GM18907 (cell line): Measurements from ENCODE around the gene IP6K1.
"Not testable (repeated sequence)": the region's sequence is repeated elsewhere in the genome, so short reads cannot be mapped to it uniquely, and the experiment has no call there.

Experiments
- ATAC-seq: cut with Tn5 transposase; IDR thresholded peaks from one replicate; pipeline ENCODE4 v1.9.1; 2021; ENCODE audit warnings: mild to moderate bottlenecking, moderate library complexity; ENCODE audit not compliant: unreplicated experiment

The IP6K1 gene

DNA sequence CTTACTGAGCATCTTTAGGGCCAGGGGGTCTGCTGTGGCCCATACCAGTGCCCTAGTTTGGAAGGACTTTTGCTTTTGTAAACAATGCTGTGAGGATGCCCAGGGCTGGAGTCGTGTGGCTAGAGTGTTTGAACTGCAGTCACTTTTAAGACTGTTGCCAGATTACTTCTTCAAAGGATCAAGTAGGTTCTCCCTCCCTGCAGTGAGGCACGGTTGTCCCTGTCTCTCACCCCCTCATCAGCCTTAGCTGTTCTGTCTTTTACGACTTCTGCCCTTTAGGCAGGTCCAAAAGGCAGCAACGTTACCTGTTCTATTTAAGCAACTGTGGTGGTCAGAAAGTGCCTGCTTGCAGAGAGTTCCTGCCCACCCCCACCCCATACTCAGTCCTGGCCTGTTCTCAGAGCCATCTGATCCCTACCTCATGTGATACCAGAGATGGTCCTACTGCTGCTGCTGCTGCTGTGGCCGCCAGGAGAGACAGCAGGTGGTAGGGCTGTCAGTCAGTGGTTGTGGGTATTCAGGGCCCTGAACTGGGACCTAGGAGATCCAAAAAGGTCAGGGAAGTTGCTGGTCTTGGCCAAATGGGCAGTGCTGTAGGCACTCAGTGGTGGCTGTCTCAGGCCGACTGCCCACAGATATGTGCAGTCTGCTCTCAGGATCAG lies 91.8 kb downstream of the IP6K1 start:
- not testable (repeated sequence) for ATAC-seq

DNA sequence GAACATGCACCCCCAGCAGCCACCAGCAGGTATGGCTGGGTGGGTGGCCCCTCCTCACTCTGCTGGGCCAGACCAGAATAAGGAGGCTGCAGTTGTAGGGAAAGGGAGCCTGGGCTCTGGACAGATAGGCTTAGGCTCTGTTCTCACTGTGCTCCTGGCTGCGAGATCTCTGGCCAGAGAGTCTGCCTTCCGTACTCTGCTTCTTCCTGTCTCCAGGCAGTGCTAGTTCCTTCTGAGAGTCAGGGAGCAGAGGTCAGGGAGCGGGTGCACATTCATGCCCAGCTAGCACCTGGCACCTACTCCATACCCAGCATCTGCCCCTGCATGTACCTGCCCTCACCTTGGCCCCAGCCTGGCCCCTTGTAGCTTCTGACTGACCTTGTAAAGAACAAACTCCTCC lies 94.9 kb downstream of the IP6K1 start:
- ATAC-seq: not testable (repeated sequence)

DNA sequence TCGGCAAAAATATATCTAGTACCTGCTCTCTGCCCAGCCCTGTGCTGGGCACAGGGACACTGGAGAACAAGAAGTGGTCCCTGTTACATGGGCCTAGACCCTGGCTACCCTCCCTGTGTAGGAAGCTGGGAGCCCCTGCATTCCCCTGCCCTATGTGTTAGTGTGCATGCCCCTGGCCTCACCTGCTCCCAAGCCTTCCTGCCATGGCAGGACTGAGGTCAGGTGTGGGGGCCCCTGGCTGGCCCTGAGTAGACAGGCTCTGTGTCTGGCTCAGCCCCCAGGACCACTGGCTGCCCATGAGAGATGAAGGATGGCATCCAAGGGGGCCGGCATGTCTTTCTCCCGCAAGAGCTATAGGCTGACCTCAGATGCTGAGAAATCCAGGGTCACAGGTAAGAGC lies 95.5 kb downstream of the IP6K1 start:
- not testable (repeated sequence) for ATAC-seq

DNA sequence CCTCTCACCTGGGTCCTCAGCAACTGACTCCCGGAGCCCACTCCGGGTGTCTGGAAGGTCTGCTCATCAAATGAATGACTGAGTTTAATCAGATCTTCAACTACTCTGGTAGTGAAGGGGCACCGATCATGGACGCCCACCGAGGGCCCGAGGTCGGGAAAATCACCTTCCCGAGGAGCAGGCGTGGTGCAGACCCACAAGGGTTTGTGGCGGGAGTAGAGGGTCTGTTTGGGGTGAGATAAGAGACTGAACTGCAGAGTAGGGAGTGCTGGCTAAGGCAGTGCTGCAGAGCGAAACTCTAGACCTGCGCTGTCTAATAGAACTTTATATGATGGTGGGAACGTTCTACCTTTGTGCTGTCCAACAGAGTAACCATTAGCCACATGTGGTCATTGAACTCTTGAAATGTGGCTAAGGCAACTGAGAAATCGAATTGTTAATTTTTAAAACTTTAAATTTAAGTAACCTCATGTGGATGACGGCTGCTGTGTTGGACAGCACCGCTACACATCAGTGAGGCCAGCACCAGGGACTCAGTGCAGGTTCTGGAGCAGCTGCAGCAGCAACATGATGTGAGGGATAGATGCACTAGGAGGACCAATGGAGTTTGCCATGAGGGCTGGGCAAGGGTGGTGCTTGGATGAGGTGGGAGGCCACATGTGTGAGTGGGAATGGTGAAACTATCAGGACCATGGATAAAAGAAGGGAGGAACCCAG lies 96.3 kb downstream of the IP6K1 start:
- ATAC-seq: peak; percentile 1

DNA sequence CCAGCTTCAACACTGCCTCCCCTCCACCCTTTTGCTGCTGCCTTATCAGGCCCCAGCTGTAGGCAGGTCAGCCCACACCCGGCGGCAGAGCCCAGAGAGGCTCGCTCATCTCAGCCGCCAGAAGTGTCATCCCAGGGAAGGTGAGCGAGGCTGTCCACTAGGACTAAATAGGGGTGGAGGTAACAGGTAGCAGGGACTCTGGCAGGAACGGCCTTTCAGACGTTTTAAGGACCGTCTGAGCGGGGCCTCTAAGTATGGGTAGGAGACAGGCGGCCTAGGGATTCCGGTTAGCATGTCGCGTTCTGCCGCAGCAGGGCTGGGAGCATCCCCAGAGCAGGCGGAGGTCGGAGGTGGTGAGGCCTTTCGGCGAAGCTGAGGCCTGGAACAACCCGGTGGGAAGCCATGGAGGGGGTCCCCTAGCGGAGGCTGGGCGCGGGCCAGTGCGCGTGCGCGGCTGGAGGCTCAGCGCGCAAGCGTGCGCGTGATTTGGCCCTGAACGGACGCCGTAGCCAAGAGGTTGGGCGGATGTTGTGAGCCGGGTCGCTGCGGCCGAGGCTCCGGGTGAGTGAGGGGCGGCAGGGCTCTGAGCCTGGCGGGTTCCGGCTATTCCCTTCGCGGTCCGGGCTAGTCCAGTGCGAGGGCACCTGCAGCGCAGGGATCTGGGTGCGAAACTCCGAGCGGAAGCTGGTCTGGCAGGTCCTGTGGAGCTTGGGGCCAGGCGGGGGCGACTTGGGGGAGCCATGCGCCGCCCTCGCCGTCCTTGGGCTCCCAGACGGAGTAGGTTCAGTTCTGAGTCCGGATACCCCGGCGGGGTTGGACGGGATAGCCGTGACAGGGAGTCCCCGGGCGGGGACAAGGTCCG lies 97.1 kb downstream of the IP6K1 start, which contains the start of the genes MST1 and RNF123:
TSS of gene MST1 (minus strand) at position 429 of the 862 bp plus-strand sequence. CDS start 783 bp downstream, outside the sequence.
TSS of gene RNF123 (plus strand) at position 512 of the 862 bp plus-strand sequence. CDS start 1,609 bp downstream, outside the sequence.
- ATAC-seq: peak; percentile 56

DNA sequence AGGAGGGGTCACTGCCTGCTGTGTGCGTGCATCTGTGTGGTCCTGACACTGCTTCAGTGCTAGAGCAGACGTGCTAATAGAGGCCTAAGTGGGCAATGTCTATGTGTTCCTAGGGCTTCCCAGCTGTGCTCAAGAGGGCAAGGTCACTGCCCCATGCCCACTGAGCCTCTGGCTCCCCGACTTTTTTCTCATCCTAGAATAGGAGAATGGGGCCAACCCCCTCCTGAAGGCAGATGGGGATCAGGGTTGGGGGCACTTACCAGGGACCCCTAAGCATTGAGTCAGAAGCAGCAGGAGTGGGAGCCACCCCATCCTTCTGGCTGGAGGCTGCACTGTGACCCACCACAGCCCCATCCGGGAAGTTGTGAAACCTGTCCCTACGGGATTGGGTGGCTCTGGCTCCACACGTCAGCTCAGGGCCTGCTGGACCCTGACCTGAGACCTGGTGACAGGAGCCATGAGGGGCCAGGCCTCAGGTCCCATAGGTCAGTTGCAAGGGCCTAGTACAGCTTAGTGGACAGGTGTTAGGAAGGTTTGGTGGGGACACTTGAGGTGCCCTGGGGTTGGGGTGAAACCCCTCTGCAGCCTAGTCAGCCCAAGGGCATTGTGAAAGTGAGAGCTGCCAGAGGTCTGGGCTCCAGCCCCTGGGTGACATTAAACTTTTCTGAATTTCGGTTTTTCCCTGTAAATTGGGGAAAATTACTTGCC lies 97.8 kb downstream of the IP6K1 start:
- peak; percentile 6 for ATAC-seq

DNA sequence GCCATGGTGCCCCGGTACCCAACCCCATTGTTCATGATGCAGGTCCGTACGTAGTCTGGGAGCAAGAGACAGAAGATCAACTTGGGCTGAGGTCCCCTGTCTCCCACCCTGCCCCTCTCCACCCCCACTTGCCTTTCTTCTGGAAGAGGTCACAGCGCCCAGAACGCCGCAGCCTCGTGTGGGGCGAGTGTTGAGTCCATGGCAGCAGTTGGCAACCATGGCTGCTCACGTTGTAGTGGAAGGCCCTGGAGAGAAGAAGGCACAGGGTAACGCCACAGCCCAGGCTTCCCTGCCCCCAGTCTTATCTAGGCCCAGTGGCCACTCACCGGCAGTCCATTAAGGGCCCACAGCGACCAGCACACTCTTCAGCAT lies 98.9 kb downstream of the IP6K1 start:
- not testable (repeated sequence) for ATAC-seq

DNA sequence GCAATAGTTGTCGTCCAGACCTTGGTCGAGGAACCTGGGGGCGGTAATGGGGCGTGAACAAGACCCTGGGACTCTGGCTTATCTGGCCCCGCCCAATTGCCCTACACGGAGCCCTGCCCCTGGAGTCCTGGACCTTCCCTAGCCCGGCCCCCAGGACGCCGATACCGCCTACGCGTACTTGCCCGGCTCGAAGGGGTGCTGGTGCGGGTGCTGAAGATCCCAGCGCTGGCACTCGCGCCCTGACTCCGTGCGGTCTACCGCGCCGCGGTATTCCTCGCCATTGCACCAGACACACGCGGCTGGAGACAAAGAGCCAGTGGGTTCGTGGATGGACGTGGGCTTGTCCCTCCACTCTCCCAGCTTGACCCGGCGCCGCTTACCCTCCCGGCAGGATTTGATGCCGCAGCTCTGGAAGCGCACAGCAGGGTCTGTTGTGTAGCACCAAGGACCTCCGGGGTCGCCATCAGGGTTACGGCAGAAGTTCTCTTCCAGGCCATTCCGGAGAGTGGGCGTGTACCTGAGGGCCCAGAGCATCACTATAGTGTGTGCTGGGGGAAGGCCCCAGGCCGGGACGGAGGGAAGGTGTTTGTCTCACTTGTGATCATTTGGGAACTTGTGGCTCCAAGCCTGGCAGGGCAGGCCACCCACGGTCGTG lies 99.4 kb downstream of the IP6K1 start:
- not testable (repeated sequence) for ATAC-seq

DNA sequence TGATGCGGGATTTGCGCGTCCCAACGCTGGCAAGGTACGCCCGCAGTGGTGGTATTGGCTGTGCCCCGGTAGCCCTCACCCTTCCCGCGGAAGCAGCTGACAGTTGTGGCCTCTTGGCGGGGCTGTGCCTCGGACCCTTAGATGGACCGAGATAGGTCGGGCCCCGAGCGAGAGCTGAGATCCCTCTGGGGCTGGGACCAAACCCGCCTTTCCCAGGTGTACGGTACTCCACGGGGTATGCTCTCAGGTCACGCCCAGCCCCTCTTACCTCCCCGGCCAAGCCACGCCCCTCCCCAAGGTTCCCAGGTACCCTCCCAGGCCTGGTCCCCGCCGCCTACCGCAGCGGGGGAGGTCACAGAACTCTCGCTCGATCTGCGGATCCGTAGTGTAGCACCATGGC lies 100.0 kb downstream of the IP6K1 start:
- ATAC-seq: not testable (repeated sequence)

DNA sequence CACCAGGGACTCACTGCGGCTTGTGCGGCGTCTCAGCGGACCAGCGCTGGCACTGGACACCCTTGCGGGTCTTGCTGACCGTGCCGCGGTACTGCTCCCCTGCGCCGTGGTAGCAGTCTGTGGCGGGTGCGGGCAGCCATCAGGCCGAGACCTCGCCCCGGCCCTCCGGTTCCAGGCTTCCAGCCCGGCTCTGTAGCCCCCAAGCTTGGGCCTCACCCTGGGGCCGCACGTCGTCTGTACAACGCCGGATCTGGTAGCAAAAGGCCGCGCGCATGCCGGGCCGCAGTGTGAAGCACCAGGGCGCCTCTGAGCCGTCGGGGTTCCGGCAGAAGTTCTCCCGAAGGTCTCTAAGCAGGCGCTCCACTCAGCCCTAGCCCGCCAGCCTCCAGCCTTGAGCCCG lies 100.5 kb downstream of the IP6K1 start:
- not testable (repeated sequence) for ATAC-seq

DNA sequence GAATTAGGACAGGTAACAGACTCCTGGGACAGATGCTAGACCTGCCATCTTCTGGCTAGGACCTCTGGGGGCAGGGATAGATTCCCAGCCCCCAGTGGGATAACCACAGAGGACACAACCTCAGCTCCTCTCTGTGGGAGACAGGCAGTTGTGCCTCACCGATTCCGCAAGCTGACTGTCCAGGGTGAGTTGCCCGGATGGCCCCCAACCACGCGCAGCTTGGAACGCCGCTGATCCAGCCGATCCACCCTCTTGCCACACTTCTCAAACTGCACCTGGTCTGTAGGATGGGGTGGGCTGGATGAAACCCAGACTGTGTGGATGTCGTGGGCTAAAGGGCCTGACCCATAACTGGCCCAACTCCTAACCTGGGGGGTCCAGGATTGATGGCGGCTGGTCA lies 101.2 kb downstream of the IP6K1 start:
- not testable (repeated sequence) for ATAC-seq

DNA sequence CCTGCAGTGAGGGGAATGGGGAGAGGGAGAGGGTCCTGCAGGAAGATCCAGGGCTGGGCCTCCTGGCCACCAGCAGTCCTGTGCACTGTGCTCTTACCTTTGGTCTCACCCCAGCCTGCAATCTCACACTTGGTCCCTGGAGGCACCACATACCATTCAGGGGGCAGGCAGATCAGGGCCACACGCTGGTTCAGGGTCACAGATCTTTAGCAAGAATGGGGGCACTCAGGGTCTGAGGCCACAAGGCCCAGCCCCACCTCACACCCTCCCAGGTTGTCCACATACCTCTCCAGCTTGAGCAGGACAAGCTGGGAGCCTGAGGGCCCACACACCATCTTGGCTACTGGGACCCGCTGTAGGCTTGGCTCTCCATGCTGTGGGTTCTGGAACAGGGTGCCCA lies 101.9 kb downstream of the IP6K1 start:
- ATAC-seq: not testable (repeated sequence)

DNA sequence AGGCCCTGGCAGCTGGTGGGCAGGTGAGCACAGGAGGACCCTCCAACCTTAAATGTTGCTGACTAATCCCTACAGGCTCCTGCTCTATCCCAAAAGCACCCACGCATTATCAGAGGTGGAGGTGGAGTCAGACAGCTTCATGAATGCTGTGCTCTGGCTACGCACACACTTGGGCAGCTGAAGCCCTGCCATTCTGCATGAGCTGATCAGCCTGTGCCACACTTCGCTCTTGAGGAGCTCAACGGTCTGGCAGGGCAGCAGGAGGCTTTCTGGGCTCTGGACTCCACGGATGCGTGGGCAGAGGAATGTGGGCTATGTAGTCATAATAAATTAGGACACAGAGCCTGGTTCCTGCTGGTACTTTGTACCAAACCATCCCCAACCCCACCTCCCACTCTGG lies 103.2 kb downstream of the IP6K1 start:
- ATAC-seq: no peak

DNA sequence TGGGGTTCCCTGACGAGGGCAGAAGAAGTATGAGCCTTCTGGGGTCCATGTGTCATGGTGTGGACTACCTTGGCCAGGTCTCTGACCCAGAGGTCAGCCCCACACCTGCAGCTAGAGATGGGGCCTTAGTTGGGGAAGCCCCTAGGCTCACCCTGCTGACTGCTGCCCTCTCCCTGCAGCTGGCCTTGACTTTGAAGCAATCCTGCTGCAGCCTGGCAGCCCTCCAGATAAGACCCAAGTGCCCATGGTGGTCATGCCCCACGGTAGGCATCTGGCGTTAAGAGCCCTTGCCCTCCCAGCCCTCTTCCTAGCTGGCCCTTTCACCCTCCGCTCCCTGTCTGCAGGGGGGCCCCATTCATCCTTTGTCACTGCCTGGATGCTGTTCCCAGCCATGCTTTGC lies 104.8 kb downstream of the IP6K1 start:
- no peak for ATAC-seq

DNA sequence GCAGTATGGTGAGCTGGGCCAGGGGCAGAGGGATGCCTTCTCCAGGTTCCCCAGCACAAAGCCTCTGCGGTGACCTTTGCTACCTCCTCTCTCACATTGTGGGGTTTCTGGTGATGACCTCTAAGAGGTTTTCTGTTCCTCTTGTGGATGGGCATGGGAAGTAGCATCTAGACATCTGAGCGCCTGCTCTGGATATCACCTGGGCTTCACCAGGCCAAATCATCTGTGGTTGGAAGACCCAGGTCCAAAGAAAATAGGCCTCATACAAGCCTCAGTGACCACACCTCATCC lies 105.2 kb downstream of the IP6K1 start:
- no peak for ATAC-seq

DNA sequence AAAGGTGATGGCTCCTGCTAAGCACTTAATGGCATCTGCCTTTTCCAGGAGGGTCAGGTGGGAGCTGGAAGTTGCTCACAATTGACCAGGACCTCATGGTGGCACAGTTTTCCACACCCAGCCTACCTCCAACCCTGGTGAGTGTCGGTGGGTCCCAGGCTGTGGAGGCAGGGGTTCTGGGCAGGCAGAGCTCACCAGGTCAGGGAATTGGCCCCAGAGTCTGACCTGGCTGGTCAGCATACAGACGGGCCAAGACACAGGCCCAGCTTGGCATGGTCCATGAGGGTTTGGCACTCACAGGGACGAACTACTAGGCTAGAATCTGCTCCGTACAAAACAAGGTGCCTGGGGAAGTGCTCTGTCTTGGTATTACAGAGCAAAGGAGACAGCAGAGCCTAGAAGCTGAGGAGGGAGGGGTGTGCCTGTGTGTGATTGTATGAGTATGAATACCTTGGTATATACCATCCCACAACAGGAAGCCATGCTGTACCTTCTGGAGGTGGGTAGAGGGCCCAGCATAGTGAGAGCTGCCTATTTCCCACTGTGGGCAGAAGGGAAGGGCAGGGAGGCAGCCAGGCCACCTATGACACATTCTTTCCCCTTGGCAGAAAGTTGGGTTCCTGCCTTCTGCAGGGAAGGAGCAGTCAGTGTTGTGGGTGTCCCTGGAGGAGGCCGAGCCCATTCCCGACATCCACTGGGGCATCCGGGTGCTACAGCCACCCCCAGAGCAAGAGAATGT lies 105.7 kb downstream of the IP6K1 start:
- ATAC-seq: no peak

DNA sequence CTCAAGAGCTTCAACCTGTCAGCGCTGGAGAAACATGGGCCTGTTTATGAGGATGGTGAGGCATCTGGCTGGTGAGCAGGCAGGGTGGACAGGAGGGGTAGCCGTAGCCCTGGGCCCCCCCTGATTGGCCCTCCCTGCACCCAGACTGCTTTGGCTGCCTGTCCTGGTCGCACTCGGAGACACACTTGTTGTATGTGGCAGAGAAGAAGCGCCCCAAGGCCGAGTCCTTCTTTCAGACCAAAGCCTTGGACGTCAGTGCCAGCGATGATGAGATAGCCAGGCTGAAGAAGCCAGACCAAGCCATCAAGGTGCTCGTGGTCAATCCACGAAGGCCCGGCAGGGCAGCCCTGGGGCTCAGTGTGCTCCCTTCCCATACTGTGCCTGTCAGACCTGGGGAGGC lies 110.4 kb downstream of the IP6K1 start:
- ATAC-seq: no peak

DNA sequence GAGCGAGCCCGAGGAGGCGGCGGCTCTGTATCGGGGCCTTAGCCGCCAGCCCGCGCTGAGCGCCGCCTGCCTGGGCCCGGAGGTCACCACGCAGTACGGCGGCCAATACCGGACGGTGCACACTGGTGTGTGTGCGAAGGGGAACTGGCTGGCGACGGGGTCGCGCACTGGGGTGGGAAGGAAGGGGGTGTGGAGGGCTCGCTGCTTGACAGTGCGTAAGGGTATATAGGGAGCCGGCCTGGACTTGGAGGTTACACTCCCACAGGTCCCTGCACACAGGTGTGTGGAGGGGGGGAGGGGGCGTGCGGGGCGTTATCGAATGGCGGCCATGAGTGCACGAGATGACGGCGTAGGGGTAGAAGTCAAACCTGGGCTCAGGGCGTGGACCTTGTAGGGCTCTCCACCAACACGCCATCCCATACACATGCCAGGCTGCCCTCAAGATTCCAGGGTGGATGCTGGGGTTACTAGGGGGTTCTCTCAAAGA lies 111.8 kb downstream of the IP6K1 start:
- peak; percentile 21 for ATAC-seq
